ENCODE results near the gene COX14.

COX14 gene

DNA sequence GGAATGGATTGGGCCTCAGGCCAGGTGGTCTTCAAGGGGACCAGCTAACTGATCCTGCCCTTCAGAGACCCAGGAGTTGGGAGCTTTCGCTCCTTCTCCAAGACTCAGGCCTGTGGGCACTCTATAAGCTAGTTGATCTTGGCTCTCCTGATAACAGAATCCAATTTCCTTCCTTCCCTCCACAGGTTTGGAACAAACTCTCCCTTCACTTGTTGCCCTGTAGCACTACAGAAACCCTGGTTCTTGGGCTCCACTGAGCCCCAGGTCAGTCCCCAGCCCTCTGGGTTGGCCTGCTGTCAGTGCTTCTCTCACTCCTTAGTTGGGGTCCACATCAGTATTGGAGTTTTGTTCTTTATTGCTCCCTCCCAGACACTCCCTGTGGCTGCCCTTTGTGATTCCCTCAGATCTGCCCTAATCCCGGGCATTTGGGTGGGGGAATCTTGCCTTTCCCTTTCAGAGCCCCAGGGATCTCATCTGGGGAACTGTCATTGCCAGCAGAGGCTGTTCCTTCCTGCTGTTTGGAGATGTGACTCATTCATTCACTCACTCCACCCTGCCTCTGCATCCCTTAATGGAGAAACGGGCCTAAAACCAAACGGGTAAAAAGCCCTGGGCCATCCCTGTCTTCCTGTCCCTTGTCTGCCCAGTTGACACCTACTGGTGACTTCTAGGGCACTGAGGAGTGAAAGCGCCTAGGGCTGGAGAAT lies 12.6 kb upstream of the COX14 start:
- Histone ChIP-seq H3K27ac (ENCODE audit: insufficient read depth, low read length, poor library complexity, severe bottlenecking) (no peak overlapping the region), H3K36me3 (ENCODE audit: control insufficient read depth, insufficient read depth, low read length) (peaks cover 52% of the 10 kb centered on the region)
- DNase-seq = no peak

GRCh38 chr12:50100561-50100960 lies 11.5 kb upstream of the COX14 start:
- Histone ChIP-seq H3K27ac (ENCODE audit: insufficient read depth, low read length, poor library complexity, severe bottlenecking) (no peak overlapping the region), H3K4me3 (ENCODE audit: insufficient read depth, low read depth, low read length, poor library complexity, severe bottlenecking) (no peak overlapping the region), H3K9me3 (ENCODE audit: control insufficient read depth, low read length) (no peaks in the 10 kb centered on the region), H3K36me3 (ENCODE audit: control insufficient read depth, insufficient read depth, low read length) (peaks cover 41% of the 10 kb centered on the region), H3K27me3 (replicated peaks; ENCODE audit: control insufficient read depth, insufficient read depth, low read length, poor library complexity, severe bottlenecking) (no peaks in the 10 kb centered on the region), H3K4me1 (ENCODE audit: control insufficient read depth, insufficient read depth, low read length, poor library complexity, severe bottlenecking) (no peaks in the 10 kb centered on the region)
- no peak for DNase-seq

More for the DNA sequence above, 12.6 kb upstream of the COX14 start:
- Histone ChIP-seq H3K27me3 (replicated peaks; ENCODE audit: control insufficient read depth, insufficient read depth, low read length, poor library complexity, severe bottlenecking) (no peaks in the 10 kb centered on the region), H3K9me3 (ENCODE audit: control insufficient read depth, low read length) (no peaks in the 10 kb centered on the region), H3K4me1 (ENCODE audit: control insufficient read depth, insufficient read depth, low read length, poor library complexity, severe bottlenecking) (no peaks in the 10 kb centered on the region), H3K4me3 (ENCODE audit: insufficient read depth, low read depth, low read length, poor library complexity, severe bottlenecking) (no peak overlapping the region)

GRCh38 chr12:50101663-50102062 lies 10.4 kb upstream of the COX14 start:
- H3K4me1 ChIP-seq (ENCODE audit: control insufficient read depth, insufficient read depth, low read length, poor library complexity, severe bottlenecking) = no peaks in the 10 kb centered on the region
- H3K27ac ChIP-seq (ENCODE audit: insufficient read depth, low read length, poor library complexity, severe bottlenecking) = no peak overlapping the region
- H3K4me3 ChIP-seq (ENCODE audit: insufficient read depth, low read depth, low read length, poor library complexity, severe bottlenecking) = no peak overlapping the region
- no peaks in the 10 kb centered on the region for H3K27me3 ChIP-seq (replicated peaks; ENCODE audit: control insufficient read depth, insufficient read depth, low read length, poor library complexity, severe bottlenecking)
- peaks cover 30% of the 10 kb centered on the region for H3K36me3 ChIP-seq (ENCODE audit: control insufficient read depth, insufficient read depth, low read length)
- DNase-seq = no peak
- no peaks in the 10 kb centered on the region for H3K9me3 ChIP-seq (ENCODE audit: control insufficient read depth, low read length)

DNA sequence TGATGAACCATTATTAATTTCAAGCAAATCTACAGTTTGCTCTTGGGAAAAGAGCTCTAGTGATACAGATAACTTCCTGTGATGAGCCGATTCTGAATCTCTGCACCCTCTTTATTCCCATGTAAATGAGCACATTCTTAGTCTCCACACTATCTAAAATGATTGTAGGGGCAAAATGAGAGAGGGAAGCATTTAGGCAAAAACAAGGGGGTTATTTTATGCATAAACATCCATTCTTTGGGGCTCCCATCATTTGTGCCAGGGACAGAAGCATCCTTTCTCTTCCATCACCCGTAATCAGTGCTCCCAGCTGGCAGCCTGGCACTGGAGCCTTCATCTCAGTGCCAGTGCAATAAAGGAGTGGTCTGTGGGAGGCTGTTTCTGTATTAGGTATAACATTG lies 9.9 kb upstream of the COX14 start:
- Histone ChIP-seq H3K36me3 (ENCODE audit: control insufficient read depth, insufficient read depth, low read length) (peaks cover 25% of the 10 kb centered on the region), H3K27me3 (replicated peaks; ENCODE audit: control insufficient read depth, insufficient read depth, low read length, poor library complexity, severe bottlenecking) (no peaks in the 10 kb centered on the region), H3K4me3 (ENCODE audit: insufficient read depth, low read depth, low read length, poor library complexity, severe bottlenecking) (no peak overlapping the region), H3K27ac (ENCODE audit: insufficient read depth, low read length, poor library complexity, severe bottlenecking) (no peak overlapping the region), H3K9me3 (ENCODE audit: control insufficient read depth, low read length) (no peaks in the 10 kb centered on the region), H3K4me1 (ENCODE audit: control insufficient read depth, insufficient read depth, low read length, poor library complexity, severe bottlenecking) (no peaks in the 10 kb centered on the region)
- no peak for DNase-seq

DNA sequence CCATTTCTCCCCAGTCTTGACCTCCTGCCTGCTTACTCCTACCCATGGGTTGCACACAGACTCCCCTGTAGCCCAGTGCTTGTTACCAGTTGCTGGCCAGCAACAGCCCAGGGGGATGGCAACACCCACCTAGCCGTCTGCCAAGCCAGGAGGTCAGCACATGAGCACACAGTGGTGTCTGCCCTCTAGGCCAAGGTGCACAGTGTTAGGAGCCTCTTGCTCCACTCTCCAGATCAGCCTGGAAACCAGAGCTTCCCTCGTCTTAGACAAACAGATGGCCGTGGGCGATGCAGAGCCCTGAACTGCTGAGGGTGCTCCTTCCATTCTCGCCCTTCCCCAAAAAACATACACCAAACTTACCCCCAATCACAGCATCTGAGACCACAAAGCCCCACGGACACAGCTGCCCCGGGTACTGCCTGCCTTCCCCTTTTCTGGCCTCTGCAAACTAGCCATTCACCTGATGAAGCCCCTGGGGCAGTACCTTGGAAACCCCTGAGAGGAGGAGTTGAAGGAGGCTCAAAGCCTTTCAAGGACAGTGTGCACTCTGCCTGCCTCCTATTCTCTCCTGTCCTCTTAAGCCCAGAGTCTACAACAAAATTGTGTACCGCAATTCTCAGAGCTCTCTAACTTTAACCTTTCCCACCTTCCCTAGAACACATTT lies 9.3 kb upstream of the COX14 start:
- H3K27ac ChIP-seq (ENCODE audit: insufficient read depth, low read length, poor library complexity, severe bottlenecking) = no peak overlapping the region
- H3K36me3 ChIP-seq (ENCODE audit: control insufficient read depth, insufficient read depth, low read length) = peaks cover 23% of the 10 kb centered on the region
- no peaks in the 10 kb centered on the region for H3K27me3 ChIP-seq (replicated peaks; ENCODE audit: control insufficient read depth, insufficient read depth, low read length, poor library complexity, severe bottlenecking)
- no peak overlapping the region for H3K4me3 ChIP-seq (ENCODE audit: insufficient read depth, low read depth, low read length, poor library complexity, severe bottlenecking)
- H3K4me1 ChIP-seq (ENCODE audit: control insufficient read depth, insufficient read depth, low read length, poor library complexity, severe bottlenecking) = no peaks in the 10 kb centered on the region
- no peak for DNase-seq
- no peaks in the 10 kb centered on the region for H3K9me3 ChIP-seq (ENCODE audit: control insufficient read depth, low read length)

GRCh38 chr12:50103351-50103750 lies 8.7 kb upstream of the COX14 start:
- no peak overlapping the region for H3K27ac ChIP-seq (ENCODE audit: insufficient read depth, low read length, poor library complexity, severe bottlenecking)

DNA sequence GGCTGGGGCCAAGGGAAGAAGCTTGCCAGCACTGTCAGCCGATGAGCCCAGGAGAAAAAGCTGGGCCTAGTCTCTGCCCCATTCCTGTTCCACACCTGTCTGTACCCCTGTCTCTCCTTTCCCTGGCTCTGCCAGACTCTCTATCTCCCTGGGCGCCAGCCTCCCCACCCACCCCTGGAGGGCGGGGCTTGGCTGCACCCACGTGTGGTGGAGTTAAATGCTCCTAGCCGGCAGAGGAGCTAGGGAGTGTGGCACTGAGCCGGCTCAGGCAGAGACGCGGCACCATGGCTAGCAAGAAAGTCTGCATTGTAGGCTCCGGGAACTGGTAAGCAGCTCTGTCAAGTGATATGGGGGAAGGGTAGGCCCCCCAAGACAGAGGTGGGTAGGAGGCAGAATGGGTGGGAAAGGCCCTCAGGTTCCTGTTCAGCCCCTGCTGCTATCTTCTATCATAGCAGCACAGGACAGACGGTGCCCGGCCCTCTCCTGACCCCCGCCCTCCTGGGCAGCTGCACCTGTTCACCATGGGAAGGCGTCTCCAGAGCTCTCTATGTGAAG lies 8.2 kb upstream of the COX14 start, which contains the start of gene GPD1:
Gene GPD1 (plus strand): TSS at position 242 of the 555 bp plus-strand sequence. CDS start 43 bp downstream, at position 285.
- no peak for DNase-seq
- peaks cover 13% of the 10 kb centered on the region for H3K36me3 ChIP-seq (ENCODE audit: control insufficient read depth, insufficient read depth, low read length)
- H3K27me3 ChIP-seq (replicated peaks; ENCODE audit: control insufficient read depth, insufficient read depth, low read length, poor library complexity, severe bottlenecking) = no peaks in the 10 kb centered on the region
- H3K4me3 ChIP-seq (ENCODE audit: insufficient read depth, low read depth, low read length, poor library complexity, severe bottlenecking) = no peak within 1 kb of the TSS
- H3K27ac ChIP-seq (ENCODE audit: insufficient read depth, low read length, poor library complexity, severe bottlenecking) = no peak within 1 kb of the TSS
- no peaks in the 10 kb centered on the region for H3K4me1 ChIP-seq (ENCODE audit: control insufficient read depth, insufficient read depth, low read length, poor library complexity, severe bottlenecking)
- no peaks in the 10 kb centered on the region for H3K9me3 ChIP-seq (ENCODE audit: control insufficient read depth, low read length)

More at GRCh38 chr12:50103351-50103750, 8.7 kb upstream of the COX14 start:
- H3K9me3 ChIP-seq (ENCODE audit: control insufficient read depth, low read length) = no peaks in the 10 kb centered on the region
- no peak overlapping the region for H3K4me3 ChIP-seq (ENCODE audit: insufficient read depth, low read depth, low read length, poor library complexity, severe bottlenecking)
- H3K36me3 ChIP-seq (ENCODE audit: control insufficient read depth, insufficient read depth, low read length) = peaks cover 17% of the 10 kb centered on the region
- DNase-seq = no peak
- no peaks in the 10 kb centered on the region for H3K27me3 ChIP-seq (replicated peaks; ENCODE audit: control insufficient read depth, insufficient read depth, low read length, poor library complexity, severe bottlenecking)
- H3K4me1 ChIP-seq (ENCODE audit: control insufficient read depth, insufficient read depth, low read length, poor library complexity, severe bottlenecking) = no peaks in the 10 kb centered on the region

DNA sequence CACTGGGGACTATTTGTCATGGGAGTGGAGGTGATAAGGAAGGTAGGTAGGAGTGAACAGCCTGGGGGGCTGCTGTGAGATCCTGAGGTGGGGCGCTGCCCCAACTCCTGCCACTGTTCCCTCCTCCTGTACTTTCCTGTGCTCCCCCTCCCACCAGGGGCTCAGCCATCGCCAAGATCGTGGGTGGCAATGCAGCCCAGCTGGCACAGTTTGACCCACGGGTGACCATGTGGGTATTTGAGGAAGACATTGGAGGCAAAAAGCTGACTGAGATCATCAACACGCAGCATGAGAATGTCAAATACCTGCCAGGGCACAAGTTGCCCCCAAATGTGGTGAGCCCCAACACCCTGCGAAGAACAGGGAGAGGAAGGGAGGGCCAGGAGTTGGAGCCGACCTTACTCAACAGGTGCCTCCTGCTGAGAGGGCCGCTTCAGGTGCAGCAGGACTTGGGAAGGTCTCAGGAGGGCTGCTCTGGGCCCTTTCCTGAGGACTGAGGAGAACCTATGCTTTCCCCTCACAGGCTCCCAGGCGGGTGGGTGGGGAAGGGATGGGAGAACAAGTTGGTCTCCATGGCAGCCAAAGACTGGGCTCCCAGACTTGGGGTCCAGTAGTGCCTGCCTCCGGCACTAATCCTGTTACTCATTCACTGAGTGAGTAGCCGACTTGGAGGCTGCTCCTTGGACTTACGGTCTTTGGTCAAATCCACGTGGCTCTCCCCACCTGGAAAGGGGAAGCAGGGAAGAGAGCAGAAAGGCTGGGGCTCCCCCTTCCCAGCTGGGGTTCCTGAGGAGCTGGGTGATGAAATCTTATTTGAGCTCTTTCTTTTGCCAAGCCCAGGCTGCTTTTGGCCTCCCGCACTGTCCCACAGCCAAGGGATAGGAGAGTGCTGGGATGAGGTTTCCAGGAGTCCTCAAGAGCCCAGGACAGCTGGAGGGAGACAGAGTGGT lies 7.3 kb upstream of the COX14 start:
- Histone ChIP-seq H3K27ac (ENCODE audit: insufficient read depth, low read length, poor library complexity, severe bottlenecking) (no peak overlapping the region), H3K36me3 (ENCODE audit: control insufficient read depth, insufficient read depth, low read length) (peaks cover 4% of the 10 kb centered on the region), H3K4me3 (ENCODE audit: insufficient read depth, low read depth, low read length, poor library complexity, severe bottlenecking) (no peak overlapping the region), H3K9me3 (ENCODE audit: control insufficient read depth, low read length) (no peaks in the 10 kb centered on the region), H3K4me1 (ENCODE audit: control insufficient read depth, insufficient read depth, low read length, poor library complexity, severe bottlenecking) (no peaks in the 10 kb centered on the region), H3K27me3 (replicated peaks; ENCODE audit: control insufficient read depth, insufficient read depth, low read length, poor library complexity, severe bottlenecking) (no peaks in the 10 kb centered on the region)
- DNase-seq = no peak

DNA sequence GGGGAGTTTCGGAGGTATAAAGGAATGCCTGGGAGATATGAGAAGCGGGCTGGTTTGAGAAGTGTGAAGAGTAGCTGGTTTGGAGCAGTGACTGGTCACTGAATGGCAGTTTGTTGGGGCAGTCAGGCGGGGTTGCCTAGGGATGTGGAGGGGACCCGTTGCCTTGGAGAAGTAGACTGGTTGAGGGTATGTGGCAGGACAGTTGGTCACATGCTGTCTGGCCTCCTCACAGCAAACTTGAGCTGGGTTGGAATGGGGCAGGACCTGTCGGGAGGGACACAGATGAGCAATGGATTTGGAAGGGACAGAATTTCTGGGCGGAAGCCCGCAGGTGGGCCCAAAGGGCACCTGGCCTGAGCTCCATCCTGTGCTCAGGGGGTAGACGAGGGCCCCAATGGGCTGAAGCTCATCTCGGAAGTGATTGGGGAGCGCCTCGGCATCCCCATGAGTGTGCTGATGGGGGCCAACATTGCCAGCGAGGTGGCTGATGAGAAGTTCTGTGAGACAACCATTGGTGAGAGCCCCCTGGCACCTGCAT lies 6.1 kb upstream of the COX14 start:
- Histone ChIP-seq H3K9me3 (ENCODE audit: control insufficient read depth, low read length) (no peaks in the 10 kb centered on the region), H3K27me3 (replicated peaks; ENCODE audit: control insufficient read depth, insufficient read depth, low read length, poor library complexity, severe bottlenecking) (no peaks in the 10 kb centered on the region), H3K4me3 (ENCODE audit: insufficient read depth, low read depth, low read length, poor library complexity, severe bottlenecking) (no peak overlapping the region), H3K4me1 (ENCODE audit: control insufficient read depth, insufficient read depth, low read length, poor library complexity, severe bottlenecking) (no peaks in the 10 kb centered on the region), H3K36me3 (ENCODE audit: control insufficient read depth, insufficient read depth, low read length) (no peaks in the 10 kb centered on the region), H3K27ac (ENCODE audit: insufficient read depth, low read length, poor library complexity, severe bottlenecking) (no peak overlapping the region)
- DNase-seq = no peak

All from effector memory CD4-positive, alpha-beta T cell (primary cell).